DOHH2 (cell line): Measurements from ENCODE around the gene KDM8.

Experiments used
- CTCF ChIP-seq: fragments of 200-600 bp; sonication (generic); IDR thresholded peaks from one replicate; pipeline ENCODE4 v1.5.1; 2014; ENCODE audit warnings: antibody characterized with exemption, mild to moderate bottlenecking, low read depth, low read length; ENCODE audit not compliant: poor library complexity, severe bottlenecking
- EZH2phosphoT487 ChIP-seq: fragments of 200-600 bp; sonication (generic); IDR thresholded peaks from 2 replicates; pipeline ENCODE4 v1.6.1; 2017; ENCODE audit warnings: borderline replicate concordance, mild to moderate bottlenecking, antibody characterized with exemption, low read length, moderate library complexity, mixed read lengths

GRCh38 chr16:27215660-27216059, 12.3 kb downstream of the KDM8 start:
- TF ChIP-seq EZH2phosphoT487: no peak
- TF ChIP-seq CTCF: no peak
